ENCODE data around the gene OR13C8.

- TF ChIP-seq POLR2A (IDR thresholded peaks at IDR 0.05), result no peak
- no peak for TF ChIP-seq CTCF (IDR thresholded peaks at IDR 0.05)
Observed at GRCh38 chr9:104536756-104537155, 32.2 kb upstream of the OR13C8 start, which contains the start of gene OR13C3.

All from body of pancreas (tissue), 4 donors.